Muscle layer of duodenum (tissue), 2 donors: ENCODE data around the gene VPS13D.

ENCODE experiments used
- H3K27ac ChIP-seq: one replicate; pipeline ENCODE4 v1.7.0; 2013; ENCODE audit warnings: mild to moderate bottlenecking, low read length
- H3K27me3 ChIP-seq: one replicate; pipeline ENCODE4 v1.7.0; 2013; ENCODE audit warnings: low read depth, mild to moderate bottlenecking, control low read depth, low read length
- H3K36me3 ChIP-seq, 2 donors: one replicate each; pipeline ENCODE4 v1.7.0; 2013; ENCODE audit warnings: low read length in 2 of 2, control low read depth in 1 of 2, mild to moderate bottlenecking in 1 of 2; ENCODE audit not compliant: insufficient read depth in 2 of 2, control insufficient read depth in 1 of 2
- H3K4me1 ChIP-seq, 2 donors: one replicate each; pipeline ENCODE4 v1.7.0; 2013; ENCODE audit warnings: low read length in 2 of 2, mild to moderate bottlenecking in 2 of 2, control low read depth in 1 of 2, moderate library complexity in 1 of 2; ENCODE audit not compliant: insufficient read depth in 2 of 2, control insufficient read depth in 1 of 2
- H3K4me3 ChIP-seq, 2 donors: one replicate each; pipeline ENCODE4 v1.7.0; 2013; ENCODE audit warnings: low read length in 2 of 2, low read depth in 1 of 2, mild to moderate bottlenecking in 1 of 2
- H3K9me3 ChIP-seq, 2 donors: one replicate each; pipeline ENCODE4 v1.7.0; 2013; ENCODE audit warnings: low read length in 2 of 2, control low read depth in 1 of 2, mild to moderate bottlenecking in 1 of 2; ENCODE audit not compliant: control insufficient read depth in 1 of 2
- donor health status: healthy.

VPS13D gene

DNA sequence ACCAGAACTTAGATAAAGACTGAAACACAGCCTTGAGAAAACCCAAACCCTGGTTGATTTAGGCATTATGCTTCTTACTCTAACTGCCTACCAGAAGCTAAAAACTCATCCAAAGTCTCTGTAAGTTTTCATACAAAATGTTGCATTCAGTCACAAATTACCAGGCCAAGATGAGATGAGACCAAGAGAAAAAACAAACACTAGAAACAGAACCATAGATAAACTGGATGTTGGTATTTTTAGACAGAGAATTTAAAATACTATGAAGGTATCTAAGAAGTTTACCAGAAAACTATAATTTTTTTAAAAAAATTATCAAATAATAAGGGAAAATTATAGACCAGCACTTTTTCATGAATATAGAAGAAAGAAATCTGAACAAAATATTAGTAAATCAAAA is 180.5 kb downstream of the VPS13D start:
- Histone ChIP-seq H3K4me1 (peaks cover 14 to 34% of the 10 kb centered on the region in 2 donors), H3K27ac (no peak overlapping the region), H3K27me3 (no peaks in the 10 kb centered on the region), H3K36me3 (peaks cover 4 to 21% of the 10 kb centered on the region in 2 donors), H3K9me3 (no peaks in the 10 kb centered on the region), H3K4me3 (no peak overlapping the region)

DNA sequence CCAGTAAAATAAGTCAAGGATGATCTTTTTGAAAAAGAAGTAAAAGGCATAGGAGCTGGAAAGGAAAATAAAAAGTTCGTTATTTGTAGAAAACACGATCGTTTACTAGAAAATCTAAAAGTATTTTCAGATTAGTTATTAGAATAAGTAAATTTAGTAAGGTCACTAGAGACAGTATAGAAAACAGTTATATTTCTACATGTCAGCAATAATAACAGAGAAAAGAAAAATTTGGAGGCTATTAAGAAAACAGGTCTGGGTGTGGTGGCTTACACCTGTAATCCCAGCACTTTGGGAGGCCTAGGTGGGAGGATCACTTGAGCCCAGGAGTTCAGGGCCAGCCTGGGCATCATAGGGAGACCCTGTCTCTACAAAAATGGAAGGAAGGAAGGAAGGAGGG is 181.3 kb downstream of the VPS13D start:
- H3K36me3 ChIP-seq = peaks cover 4 to 18% of the 10 kb centered on the region in 2 donors
- no peaks in the 10 kb centered on the region for H3K27me3 ChIP-seq
- H3K4me1 ChIP-seq = peaks cover 6 to 26% of the 10 kb centered on the region in 2 donors
- H3K27ac ChIP-seq = no peak overlapping the region
- no peak overlapping the region for H3K4me3 ChIP-seq
- H3K9me3 ChIP-seq = no peaks in the 10 kb centered on the region

GRCh38 chr1:12411747-12412146 is 181.9 kb downstream of the VPS13D start:
- H3K27me3 ChIP-seq = no peaks in the 10 kb centered on the region
- H3K4me1 ChIP-seq = peaks cover 0 to 20% of the 10 kb centered on the region in 2 donors
- H3K36me3 ChIP-seq = peaks cover 5 to 17% of the 10 kb centered on the region in 2 donors
- H3K9me3 ChIP-seq = no peaks in the 10 kb centered on the region
- no peak overlapping the region for H3K27ac ChIP-seq
- H3K4me3 ChIP-seq = no peak overlapping the region

DNA sequence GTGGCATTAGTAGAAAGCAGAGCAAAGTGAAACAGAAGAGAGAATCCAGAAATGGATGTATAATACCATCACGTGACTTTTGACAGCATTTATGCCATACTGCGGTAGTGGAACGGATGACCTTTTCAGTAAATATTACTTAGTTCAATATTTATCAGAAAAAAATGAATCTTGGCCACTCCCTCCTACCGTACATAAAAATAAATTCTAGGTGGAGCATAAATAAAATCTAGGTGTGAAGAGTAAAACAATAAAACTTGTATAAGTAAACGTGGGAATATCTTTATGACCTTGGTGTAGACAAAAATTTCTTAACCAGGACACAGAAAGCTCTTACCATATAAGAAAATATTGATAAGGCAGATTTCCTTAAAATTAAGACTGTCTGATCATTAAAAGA is 182.6 kb downstream of the VPS13D start:
- Histone ChIP-seq H3K36me3 (peaks cover 12 to 19% of the 10 kb centered on the region in 2 donors), H3K4me3 (no peak overlapping the region), H3K27me3 (no peaks in the 10 kb centered on the region), H3K9me3 (no peaks in the 10 kb centered on the region), H3K4me1 (peaks cover 0 to 13% of the 10 kb centered on the region in 2 donors), H3K27ac (no peak overlapping the region)

- peaks cover 19 to 25% of the 10 kb centered on the region in 2 donors for H3K36me3 ChIP-seq
- no peaks in the 10 kb centered on the region for H3K9me3 ChIP-seq
- no peak overlapping the region for H3K4me3 ChIP-seq
- no peaks in the 10 kb centered on the region for H3K27me3 ChIP-seq
- H3K4me1 ChIP-seq = no peaks in the 10 kb centered on the region
- H3K27ac ChIP-seq = no peak overlapping the region
Measured at GRCh38 chr1:12413664-12414410, 184.0 kb downstream of the VPS13D start.

DNA sequence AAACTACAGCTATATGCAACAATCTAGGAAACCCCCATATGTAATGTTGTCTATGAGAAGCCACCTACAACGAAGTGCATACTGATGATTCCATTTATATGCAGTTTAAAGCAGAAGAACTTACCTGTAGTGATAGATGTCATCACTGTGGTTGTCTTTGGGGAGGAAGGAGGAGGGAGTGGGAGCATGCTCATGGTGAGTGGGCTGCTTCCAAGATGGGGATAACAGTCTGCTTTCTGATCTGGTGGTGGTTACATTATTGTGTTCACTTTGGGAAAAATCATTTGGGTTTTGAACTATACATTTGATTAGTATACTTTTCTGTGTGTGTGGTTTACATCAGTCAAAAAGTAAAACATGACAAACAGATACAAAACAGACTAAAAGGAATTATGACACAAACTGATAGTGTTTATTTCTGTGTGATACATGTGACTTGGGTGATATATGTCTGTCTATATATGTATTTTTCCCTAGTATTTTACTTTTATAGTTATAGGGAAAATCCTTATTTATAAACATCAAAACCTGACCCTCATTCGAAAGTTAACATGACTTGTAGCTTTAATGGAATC is 184.7 kb downstream of the VPS13D start:
- no peak overlapping the region for H3K4me3 ChIP-seq
- H3K27ac ChIP-seq = no peak overlapping the region
- peaks cover 19 to 25% of the 10 kb centered on the region in 2 donors for H3K36me3 ChIP-seq
- H3K4me1 ChIP-seq = no peaks in the 10 kb centered on the region
- no peaks in the 10 kb centered on the region for H3K27me3 ChIP-seq
- H3K9me3 ChIP-seq = no peaks in the 10 kb centered on the region

DNA sequence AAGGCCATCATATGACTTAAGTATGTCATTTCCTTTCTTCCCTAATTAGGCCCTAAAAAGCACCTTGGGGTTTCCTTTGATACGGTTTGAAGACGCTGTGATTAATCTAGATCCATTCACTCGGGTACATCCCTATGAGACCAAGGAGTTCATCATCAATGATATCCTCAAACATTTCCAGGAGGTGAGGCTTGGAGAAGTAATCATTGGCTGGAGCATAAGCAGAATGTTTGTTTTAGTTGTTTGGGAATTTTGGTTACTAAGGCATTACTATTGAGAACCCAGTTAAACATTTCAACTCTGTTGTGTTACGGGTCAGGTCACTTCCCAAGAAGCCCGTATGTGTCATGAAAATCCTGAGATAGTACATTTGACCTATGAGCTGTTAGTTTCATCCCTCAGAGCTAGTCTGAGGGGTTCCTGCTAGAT is 185.2 kb downstream of the VPS13D start:
- Histone ChIP-seq H3K36me3 (peaks cover 19 to 21% of the 10 kb centered on the region in 2 donors), H3K27me3 (no peaks in the 10 kb centered on the region), H3K4me1 (no peaks in the 10 kb centered on the region), H3K27ac (no peak overlapping the region), H3K9me3 (no peaks in the 10 kb centered on the region), H3K4me3 (no peak overlapping the region)

- peaks cover 18 to 19% of the 10 kb centered on the region in 2 donors for H3K36me3 ChIP-seq
- H3K27ac ChIP-seq = no peak overlapping the region
- no peaks in the 10 kb centered on the region for H3K9me3 ChIP-seq
- H3K4me1 ChIP-seq = no peaks in the 10 kb centered on the region
- H3K4me3 ChIP-seq = no peak overlapping the region
- H3K27me3 ChIP-seq = no peaks in the 10 kb centered on the region
Measured at GRCh38 chr1:12416101-12416500, 186.3 kb downstream of the VPS13D start.

DNA sequence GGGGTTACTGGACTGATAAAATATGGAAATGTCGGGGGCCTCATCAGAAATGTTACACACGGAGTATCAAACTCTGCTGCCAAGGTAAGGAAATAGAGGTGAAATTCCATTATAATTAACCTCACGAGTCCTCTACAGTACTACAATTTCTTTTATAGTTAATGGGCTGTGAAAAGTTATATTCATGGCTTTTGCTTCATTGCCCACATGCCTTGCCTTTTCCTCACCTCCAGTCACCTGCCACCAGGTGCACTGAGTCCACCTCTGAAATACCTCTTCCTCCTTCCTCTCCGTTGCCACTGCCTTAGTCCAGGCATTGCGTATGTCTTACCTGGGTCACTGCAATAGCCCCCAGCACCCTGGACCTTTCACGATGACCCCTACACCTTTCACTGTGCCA is 186.9 kb downstream of the VPS13D start:
- no peak overlapping the region for H3K4me3 ChIP-seq
- no peak overlapping the region for H3K27ac ChIP-seq
- no peaks in the 10 kb centered on the region for H3K27me3 ChIP-seq
- no peaks in the 10 kb centered on the region for H3K9me3 ChIP-seq
- peaks cover 18 to 19% of the 10 kb centered on the region in 2 donors for H3K36me3 ChIP-seq
- H3K4me1 ChIP-seq = peaks cover 0 to 3% of the 10 kb centered on the region in 2 donors

DNA sequence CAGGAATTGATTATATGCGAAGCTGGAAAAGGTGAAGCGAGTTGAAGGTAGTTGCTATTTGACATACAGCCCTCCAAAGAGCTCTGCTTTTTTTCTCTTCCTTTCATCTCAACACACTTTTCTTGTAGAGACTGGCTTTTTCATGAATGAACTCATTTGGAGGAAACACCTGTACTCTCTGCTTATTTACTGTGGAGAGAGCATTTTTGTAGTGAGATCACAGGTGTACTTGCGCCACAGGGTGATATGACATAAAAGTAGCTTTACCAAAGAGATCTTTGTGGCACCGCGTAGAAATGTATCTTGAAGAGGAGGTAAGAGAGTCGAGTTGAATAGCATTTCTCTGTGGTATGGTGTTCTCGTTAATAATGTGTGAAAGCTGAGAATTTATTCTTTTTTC is 187.6 kb downstream of the VPS13D start:
- H3K4me3 ChIP-seq = no peak overlapping the region
- H3K36me3 ChIP-seq = peaks cover 18 to 19% of the 10 kb centered on the region in 2 donors
- H3K9me3 ChIP-seq = no peaks in the 10 kb centered on the region
- peaks cover 0 to 3% of the 10 kb centered on the region in 2 donors for H3K4me1 ChIP-seq
- no peaks in the 10 kb centered on the region for H3K27me3 ChIP-seq
- no peak overlapping the region for H3K27ac ChIP-seq

GRCh38 chr1:12420171-12420570 is 190.3 kb downstream of the VPS13D start:
- no peak overlapping the region for H3K4me3 ChIP-seq
- no peaks in the 10 kb centered on the region for H3K27me3 ChIP-seq
- H3K36me3 ChIP-seq = peaks cover 16 to 22% of the 10 kb centered on the region in 2 donors
- no peaks in the 10 kb centered on the region for H3K9me3 ChIP-seq
- H3K27ac ChIP-seq = no peak overlapping the region
- H3K4me1 ChIP-seq = peaks cover 0 to 6% of the 10 kb centered on the region in 2 donors
